Measurements from ENCODE around the gene OR5AR1.
"Not testable (repeated sequence)": the region's sequence is repeated elsewhere in the genome, so short reads cannot be mapped to it uniquely, and the experiment has no call there.

OR5AR1 gene

DNA sequence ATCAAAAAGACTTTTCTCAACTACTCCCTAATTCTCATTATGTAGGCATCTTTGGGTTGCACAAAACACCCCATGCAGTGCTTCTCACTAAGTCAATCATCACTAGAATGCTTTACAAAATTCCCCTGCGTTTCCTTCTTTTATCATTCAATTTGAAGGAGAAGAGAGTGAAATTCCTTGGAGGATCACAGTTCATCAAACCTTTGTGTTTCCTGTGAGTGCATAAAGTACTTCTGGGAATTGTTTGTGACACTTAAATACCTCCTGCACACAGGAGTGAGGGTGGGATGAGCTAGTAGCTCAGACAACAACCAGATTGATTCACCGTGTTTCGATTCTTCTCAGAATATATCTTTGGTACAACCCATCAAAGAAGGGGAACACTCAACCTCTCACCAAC, 3.7 kb upstream of the OR5AR1 start:
- TF ChIP-seq, protein P1, sequence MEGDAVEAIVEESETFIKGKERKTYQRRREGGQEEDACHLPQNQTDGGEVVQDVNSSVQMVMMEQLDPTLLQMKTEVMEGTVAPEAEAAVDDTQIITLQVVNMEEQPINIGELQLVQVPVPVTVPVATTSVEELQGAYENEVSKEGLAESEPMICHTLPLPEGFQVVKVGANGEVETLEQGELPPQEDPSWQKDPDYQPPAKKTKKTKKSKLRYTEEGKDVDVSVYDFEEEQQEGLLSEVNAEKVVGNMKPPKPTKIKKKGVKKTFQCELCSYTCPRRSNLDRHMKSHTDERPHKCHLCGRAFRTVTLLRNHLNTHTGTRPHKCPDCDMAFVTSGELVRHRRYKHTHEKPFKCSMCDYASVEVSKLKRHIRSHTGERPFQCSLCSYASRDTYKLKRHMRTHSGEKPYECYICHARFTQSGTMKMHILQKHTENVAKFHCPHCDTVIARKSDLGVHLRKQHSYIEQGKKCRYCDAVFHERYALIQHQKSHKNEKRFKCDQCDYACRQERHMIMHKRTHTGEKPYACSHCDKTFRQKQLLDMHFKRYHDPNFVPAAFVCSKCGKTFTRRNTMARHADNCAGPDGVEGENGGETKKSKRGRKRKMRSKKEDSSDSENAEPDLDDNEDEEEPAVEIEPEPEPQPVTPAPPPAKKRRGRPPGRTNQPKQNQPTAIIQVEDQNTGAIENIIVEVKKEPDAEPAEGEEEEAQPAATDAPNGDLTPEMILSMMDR (IDR thresholded peaks at IDR 0.05; ENCODE audit: low read depth, low read length) = no peak
- H3K4me3 ChIP-seq (ENCODE audit: low read depth, low read length) = no peak overlapping the region

- H3K4me3 ChIP-seq (ENCODE audit: low read depth, low read length) = no peak overlapping the region
- TF ChIP-seq, protein P1 (IDR thresholded peaks at IDR 0.05; ENCODE audit: low read depth, low read length) = no peak
These were observed 7.5 kb downstream of the OR5AR1 start for GRCh38 chr11:56670984-56671383.

- TF ChIP-seq, protein P1 (IDR thresholded peaks at IDR 0.05; ENCODE audit: low read depth, low read length) = no peak
- H3K4me3 ChIP-seq (ENCODE audit: low read depth, low read length) = no peak overlapping the region
These were observed 25.1 kb downstream of the OR5AR1 start for GRCh38 chr11:56688554-56689100.

DNA sequence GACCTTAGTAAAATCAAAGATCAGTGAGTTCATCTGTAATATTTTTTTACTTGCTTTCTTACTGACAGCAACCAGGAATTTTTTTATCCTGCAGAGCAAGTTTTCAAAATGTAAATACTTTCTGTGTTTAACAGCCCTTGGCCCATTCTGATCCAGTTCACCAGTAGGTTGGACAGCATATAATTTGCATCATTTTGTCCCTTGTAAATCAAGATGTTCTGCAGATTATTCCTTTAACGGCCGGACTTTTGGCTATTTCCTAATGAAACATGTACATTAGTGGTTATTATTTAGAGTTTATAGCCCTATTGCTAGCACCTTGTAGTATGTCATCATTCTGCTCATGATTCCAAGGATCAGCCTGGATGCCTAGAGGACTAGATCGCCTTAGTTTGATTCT, 27.7 kb downstream of the OR5AR1 start:
- not testable (repeated sequence) for H3K4me3 ChIP-seq (ENCODE audit: low read depth, low read length)

DNA sequence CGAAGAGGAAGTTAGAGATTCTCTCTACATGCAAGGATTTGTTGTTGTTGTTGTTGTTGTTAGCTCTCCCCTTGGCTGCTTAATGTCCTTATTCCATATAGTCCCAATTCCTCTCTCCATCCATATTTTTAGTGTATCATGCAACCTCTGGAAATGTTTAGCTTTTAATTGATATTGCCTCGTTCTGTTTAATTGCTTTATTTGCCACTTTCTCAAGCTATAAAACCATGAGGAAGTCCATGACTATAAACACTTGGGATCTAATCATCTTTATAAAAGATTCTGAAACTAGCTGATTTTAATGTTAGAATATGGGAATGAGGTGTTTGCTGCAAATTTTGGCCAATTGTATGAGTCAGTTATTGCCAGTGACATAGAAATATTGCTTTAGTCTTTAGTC, 29.9 kb downstream of the OR5AR1 start:
- TF ChIP-seq, protein P1 (IDR thresholded peaks at IDR 0.05; ENCODE audit: low read depth, low read length) = no peak
- no peak overlapping the region for H3K4me3 ChIP-seq (ENCODE audit: low read depth, low read length)

- TF ChIP-seq, protein P1 (IDR thresholded peaks at IDR 0.05; ENCODE audit: low read depth, low read length) = no peak
- H3K4me3 ChIP-seq (ENCODE audit: low read depth, low read length) = no peak within 1 kb of the TSS
These were observed 35.3 kb downstream of the OR5AR1 start, which contains the start of gene OR9G1 for GRCh38 chr11:56698795-56699194. OR9G1 (plus strand) TSS chr11:56699095; CDS start chr11:56700388, 1,293 bp downstream.

- TF ChIP-seq, protein P1 (IDR thresholded peaks at IDR 0.05; ENCODE audit: low read depth, low read length) = no peak
- H3K4me3 ChIP-seq (ENCODE audit: low read depth, low read length) = no peak overlapping the region
These were observed 36.9 kb downstream of the OR5AR1 start for GRCh38 chr11:56700242-56700913.
